AG10803 (cell line): ENCODE measurements around the gene CCDC178.
"Not testable (repeated sequence)": the region's sequence is repeated elsewhere in the genome, so short reads cannot be mapped to it uniquely, and the experiment has no call there.

Experiments
- DNase-seq: peaks from one replicate; pipeline ENCODE4 v3.0.0; 2010; ENCODE audit warnings: low read depth
- H3K4me3 ChIP-seq: 2 replicates; pipeline ENCODE4 v1.5.1; 2011; ENCODE audit warnings: mild to moderate bottlenecking, low read length, control low read depth
- CTCF ChIP-seq: conservative IDR thresholded peaks from 2 replicates; pipeline ENCODE4 v1.5.1; 2011; ENCODE audit warnings: mild to moderate bottlenecking, low read length, control low read depth, inconsistent platforms

Gene CCDC178

GRCh38 chr18:33424266-33424946 lies 16.1 kb downstream of the CCDC178 start:
- H3K4me3 ChIP-seq, result no peak overlapping the region
- DNase-seq, result no peak
- no peak for TF ChIP-seq CTCF

GRCh38 chr18:33421225-33421624 lies 19.3 kb downstream of the CCDC178 start:
- no peak overlapping the region for H3K4me3 ChIP-seq
- TF ChIP-seq CTCF, result no peak
- DNase-seq, result no peak

GRCh38 chr18:33404244-33404873 lies 36.2 kb downstream of the CCDC178 start:
- DNase-seq, result no peak
- peak; percentile 20; the same call in 1 of the 2 replicates for TF ChIP-seq CTCF
- no peak overlapping the region for H3K4me3 ChIP-seq

- DNase-seq, H3K4me3 ChIP-seq: not testable (repeated sequence)
Measured at GRCh38 chr18:33398939-33399338, 41.6 kb downstream of the CCDC178 start.

- no peak for TF ChIP-seq CTCF
- DNase-seq, result no peak
- no peak overlapping the region for H3K4me3 ChIP-seq
Measured at GRCh38 chr18:33375829-33376228, 64.7 kb downstream of the CCDC178 start.

GRCh38 chr18:33372442-33372841 lies 68.1 kb downstream of the CCDC178 start:
- no peak for DNase-seq
- H3K4me3 ChIP-seq, result no peak overlapping the region
- TF ChIP-seq CTCF, result no peak

- no peak overlapping the region for H3K4me3 ChIP-seq
- no peak for TF ChIP-seq CTCF
- DNase-seq, result no peak
Measured at GRCh38 chr18:33369711-33370449, 70.6 kb downstream of the CCDC178 start.
